HT1080 (cell line): Measurements from ENCODE around the gene KCNT2. TPM values are rescaled to one million over a fixed set of nuclear protein-coding genes. Genes with fewer than 3 reads are reported as not detected.

Experiments used
- DNase-seq: peaks from one replicate; pipeline ENCODE4 v3.0.0-alpha.2; 2015; ENCODE audit warnings: low read depth
- small RNA-seq: library from RNA; depleted of rRNA; stranded (forward); fragments of <200 nt; gene quantifications from one replicate; pipeline ENCODE3, GENCODE V24; 2014
- total RNA-seq: library from RNA; depleted of rRNA; stranded (reverse); fragments of >200 nt; shearing (Covaris generic); gene quantifications from 2 replicates; pipeline ENCODE4 v1.2.3, GENCODE V29; 2014; rRNA removed

Gene KCNT2
- total RNA-seq, 1 experiment from 2014 or later, result not detected

DNA sequence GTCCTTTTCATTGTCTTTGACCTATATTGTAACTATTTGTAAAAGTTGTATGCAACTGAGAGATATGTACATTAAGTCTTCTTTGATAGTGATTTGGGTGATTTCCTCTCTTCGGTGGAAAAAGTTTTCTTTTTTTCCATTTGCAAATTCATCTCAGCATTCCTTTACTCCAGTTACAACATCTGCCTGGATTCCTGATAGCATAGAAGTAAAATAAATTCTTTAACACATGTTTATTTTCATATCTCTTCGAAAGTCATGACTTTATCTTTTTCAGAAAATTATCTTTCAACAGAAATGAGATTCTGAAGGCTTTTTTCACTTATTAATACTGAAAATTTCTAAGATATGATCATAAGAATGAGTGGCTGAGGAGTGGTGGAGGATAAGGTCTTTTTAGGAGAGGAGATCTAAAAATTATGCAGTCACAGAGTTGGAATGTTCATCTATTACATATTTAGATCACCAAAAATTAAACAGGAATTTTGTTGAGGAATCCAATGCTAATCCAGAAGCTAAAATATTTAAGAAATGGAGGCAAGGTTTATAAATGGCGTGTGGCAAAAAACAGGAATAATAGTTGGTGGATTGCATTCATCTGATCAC, 400.5 kb downstream of the KCNT2 start:
- no peak for DNase-seq

DNA sequence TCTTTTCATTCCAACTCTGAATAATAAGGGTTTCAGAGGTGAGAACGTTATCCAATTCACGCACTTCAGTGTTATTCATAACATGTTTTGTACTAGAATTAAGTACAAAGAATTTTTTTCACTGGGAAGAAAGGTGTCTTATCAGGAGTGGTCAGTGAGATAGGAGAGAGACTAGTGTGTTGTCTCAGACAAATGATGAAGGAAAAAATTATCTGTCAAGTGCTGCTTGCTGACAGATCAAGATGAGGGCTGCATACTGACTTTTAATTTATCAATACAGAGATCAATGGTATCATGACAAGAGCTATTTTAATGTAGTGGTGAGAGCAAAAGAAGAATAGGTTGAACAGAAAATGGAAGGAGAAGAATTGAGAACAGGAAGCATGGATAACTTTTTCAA, 402.4 kb downstream of the KCNT2 start:
- no peak for DNase-seq

DNA sequence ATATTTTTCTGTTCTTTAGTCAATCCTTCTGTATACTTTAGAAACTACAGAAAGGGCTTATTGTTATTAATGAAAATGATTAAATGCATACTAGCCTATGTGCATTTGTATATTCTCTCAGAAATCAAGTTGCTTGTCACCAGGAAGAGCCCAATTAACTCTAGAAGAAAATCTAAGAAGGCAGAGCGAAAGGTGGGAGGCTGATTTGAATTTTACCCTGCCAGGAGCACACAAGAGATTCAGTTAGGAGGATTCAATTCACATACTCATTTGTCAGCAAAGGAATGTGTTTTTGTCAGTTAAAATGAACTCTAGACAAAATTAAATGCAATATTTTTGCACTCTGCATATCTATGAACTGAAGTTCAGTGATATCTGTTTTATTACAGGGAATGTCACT, 411.8 kb downstream of the KCNT2 start:
- DNase-seq, result no peak

DNA sequence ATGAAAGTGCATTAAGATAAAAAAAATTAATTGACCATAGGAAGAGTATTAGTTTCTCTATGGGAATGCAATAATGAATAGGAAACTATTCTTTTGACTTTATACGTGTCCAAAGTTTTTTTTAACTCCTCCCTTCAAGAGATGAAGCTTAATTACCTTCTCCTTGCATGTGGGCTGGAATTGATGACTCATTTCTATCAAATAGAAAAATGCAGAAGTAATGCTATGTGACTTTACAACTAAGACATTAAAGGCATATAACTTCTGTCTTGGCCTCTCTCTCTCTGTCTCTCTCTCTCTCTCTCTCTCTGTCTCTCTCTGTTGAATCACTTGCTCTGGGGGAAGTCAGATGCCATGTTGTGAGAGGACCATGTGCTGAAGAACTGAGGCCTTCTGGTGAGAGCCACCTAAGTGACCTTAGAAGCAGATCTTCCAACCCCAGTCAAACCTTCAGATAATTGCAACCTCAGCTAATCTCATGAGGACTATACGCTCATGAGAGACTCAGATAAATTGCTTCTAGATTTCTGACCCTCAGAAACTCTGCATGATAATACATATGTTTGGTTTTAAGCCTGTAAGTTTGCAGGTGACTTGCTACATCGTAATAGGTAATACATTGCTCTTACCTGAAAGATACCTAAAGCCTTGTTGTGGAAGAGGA, 414.2 kb downstream of the KCNT2 start:
- peak; percentile 1 for DNase-seq

DNA sequence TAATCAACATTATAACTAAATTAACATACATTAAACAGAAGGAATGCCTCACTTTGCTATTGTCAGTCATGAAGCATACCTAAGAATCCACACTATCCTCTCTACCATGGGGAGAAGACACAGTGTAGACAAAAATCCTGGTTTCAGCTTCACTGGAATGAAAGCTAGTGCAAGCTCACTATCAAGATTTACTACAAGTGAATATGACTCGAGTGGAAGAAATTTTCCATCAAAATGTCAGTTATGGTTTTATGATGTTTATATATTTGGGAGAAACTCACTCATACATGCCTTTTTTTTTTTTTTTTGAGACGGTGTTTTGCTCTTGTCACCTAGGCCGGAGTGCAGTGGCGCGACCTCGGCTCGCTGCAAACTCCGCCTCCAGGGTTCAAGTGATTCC, 424.3 kb downstream of the KCNT2 start:
- DNase-seq, result no peak

DNA sequence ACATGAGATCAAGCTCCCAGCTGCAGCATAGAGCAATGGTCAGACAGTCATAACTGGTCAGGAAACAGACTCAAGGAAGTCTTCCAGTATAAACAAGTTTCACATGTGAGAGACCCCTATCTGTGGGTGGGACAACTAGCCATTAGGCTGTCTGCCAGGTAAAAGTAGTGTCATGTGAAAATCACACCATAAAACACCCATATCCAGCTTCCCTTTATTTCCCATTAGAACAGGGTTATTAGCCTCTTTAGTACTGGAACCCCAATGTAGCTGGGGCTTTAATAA, 426.7 kb downstream of the KCNT2 start:
- DNase-seq, result no peak

DNA sequence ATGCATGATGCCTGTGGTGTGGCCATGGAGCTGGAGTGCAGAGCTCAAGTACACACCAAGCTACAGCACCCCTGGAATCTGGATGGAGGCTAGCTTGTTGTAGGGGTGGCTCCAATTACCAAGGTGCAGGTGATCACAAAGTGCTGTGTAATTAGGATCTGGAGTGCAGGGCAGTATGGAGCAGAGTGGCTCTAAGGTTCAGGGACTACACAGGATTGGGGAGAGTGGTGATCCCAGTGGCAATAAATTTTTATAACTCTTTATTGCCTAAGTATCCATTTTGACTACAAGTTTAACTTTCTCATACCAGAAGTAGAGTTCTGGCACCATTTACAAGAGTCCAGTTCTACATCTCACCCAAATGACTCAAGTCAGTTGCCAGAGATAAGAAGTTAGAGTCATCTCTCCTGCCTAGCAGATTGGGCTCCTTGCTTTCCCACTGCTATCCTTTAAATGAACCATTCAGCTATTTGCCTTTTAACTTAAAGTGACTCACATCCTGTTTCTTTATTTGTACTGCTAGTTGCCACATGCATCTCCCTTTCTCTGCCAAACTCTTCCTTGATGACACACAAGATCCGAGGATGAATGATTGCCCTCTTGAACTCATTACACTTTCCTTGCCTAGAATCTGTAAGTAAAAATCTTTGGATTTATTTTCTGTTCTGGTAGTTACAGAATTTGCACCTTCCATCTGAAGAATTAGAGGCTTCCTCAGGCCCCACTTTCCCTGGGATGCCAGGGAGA, 427.2 kb downstream of the KCNT2 start:
- peak; percentile 96 for DNase-seq

DNA sequence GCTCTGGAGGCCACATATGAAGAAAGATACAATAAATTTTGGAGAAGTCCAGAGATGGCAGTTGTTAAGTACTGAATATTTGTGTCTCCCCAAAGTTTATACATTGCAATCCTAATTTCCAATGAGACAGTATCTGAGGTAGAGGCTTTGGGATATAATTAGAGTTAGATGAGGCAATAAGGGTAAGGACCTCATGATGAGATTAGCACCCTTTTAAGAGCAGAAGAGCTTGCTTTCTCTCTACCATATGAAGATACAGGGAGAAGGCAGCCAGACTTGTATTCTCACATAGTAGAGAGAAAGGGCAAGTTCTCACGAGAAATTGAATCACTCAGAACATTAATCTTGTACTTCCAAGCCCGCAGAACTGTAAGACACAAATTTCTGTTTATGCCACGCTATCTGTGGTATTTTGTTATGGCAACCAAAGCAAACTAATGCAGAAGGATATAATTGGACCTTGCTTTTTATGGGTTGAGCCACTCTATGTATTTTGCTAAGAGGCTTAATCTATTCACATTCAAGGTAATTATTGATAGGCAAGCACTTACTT, 430.1 kb downstream of the KCNT2 start:
- DNase-seq, result no peak

Small RNA genes within 50 kb of the gene (small RNA-seq; reads per million reads assigned to genes)
- not detected for gene MIR4735

Other genes starting within 250 kb of the KCNT2 start
- gene CFH, start 43.6 kb upstream of the KCNT2 start, total RNA-seq, result 0.39 and 0.60 TPM in 2 replicates
- 0.20 and 0.76 TPM in 2 replicates for gene CFHR3, start 166.4 kb upstream of the KCNT2 start, total RNA-seq
- gene CFHR1, start 211.3 kb upstream of the KCNT2 start, total RNA-seq, result not detected in 2 replicates